K562 (cell line): ENCODE results near the gene LRRK2. TPM values are rescaled to one million over a fixed set of nuclear protein-coding genes. Genes with fewer than 3 reads are reported as not detected.

Source experiments
- ATAC-seq: fragments of 200-7000 bp; cut with Tn5 transposase; 3 replicates; pipeline ENCODE4 v1.9.1; 2020; ENCODE audit warnings: moderate library complexity
- BruUV-seq: library from RNA; stranded (reverse); fragments of 400-500 nt; replicated peaks from 2 replicates; lab custom pipeline; 2021; lab: Mats Ljungman, UMichigan
- CTCF ChIA-PET: fragments of 300-600 bp; formaldehyde crosslinking; extraction: SDS; loops from one replicate; lab custom pipeline; 2021; ENCODE audit warnings: low intra/inter-chr PET ratio; lab: Yijun Ruan, JAX
- POLR2A ChIA-PET: fragments of 300-600, 350-650 bp; sonication (Branson Sonifier 250); formaldehyde crosslinking; extraction: SDS; loops from one replicate; lab custom pipeline; 2021; ENCODE audit warnings: antibody characterized with exemption, inconsistent platforms; lab: Yijun Ruan, JAX
- DNase-seq, 4 experiments: peaks; one replicate each; pipeline versions ENCODE4 v3.0.0 to v3.0.0-alpha.2; 2011 to 2018; ENCODE audit warnings: low spot score in 3 of 4, mixed read lengths in 3 of 4; ENCODE audit errors: extremely low read depth in 1 of 4
- FAIRE-seq: peaks from 2 replicates; lab custom pipeline; 2011; peaks lifted over from hg19 to GRCh38; lab: Jason Lieb, UNC
- H2AFZ ChIP-seq: 2 replicates; pipeline ENCODE4 v1.6.0; 2011; ENCODE audit warnings: low read depth, low read length, control low read depth, inconsistent platforms
- H3K27ac ChIP-seq: fragments of 200-600 bp; 3 replicates; pipeline ENCODE4 v1.8.0; 2011; ENCODE audit warnings: low read depth, mild to moderate bottlenecking, control low read depth, inconsistent platforms, low read length, moderate library complexity, mixed read lengths; ENCODE audit errors: extremely low read depth
- H3K27me3 ChIP-seq, 2 experiments: fragments of 300-600 bp in 1 of 2; 2 replicates in 1 of 2; 3 replicates in 1 of 2; pipeline versions ENCODE4 v1.6.0 to v1.8.0; 2011; ENCODE audit warnings: inconsistent platforms in 2 of 2, low read length in 2 of 2, mild to moderate bottlenecking in 1 of 2, mixed read lengths in 1 of 2, moderate library complexity in 1 of 2; ENCODE audit not compliant: control insufficient read depth in 2 of 2, insufficient read depth in 2 of 2
- H3K36me3 ChIP-seq: fragments of 300-600 bp; 3 replicates; pipeline ENCODE4 v1.8.0; 2011; ENCODE audit warnings: mild to moderate bottlenecking, low read length, inconsistent platforms; ENCODE audit not compliant: control insufficient read depth, insufficient read depth
- H3K4me1 ChIP-seq, 2 experiments: fragments of 200-600 bp in 1 of 2; replicated peaks in 1 of 2; 2 replicates in 1 of 2; 3 replicates in 1 of 2; pipeline versions ENCODE4 v1.5.1 to v1.8.0; 2011; ENCODE audit warnings: inconsistent platforms in 2 of 2, low read length in 2 of 2, mild to moderate bottlenecking in 1 of 2, mixed read lengths in 1 of 2, moderate library complexity in 1 of 2; ENCODE audit not compliant: control insufficient read depth in 2 of 2, insufficient read depth in 2 of 2
- H3K4me2 ChIP-seq: 2 replicates; pipeline ENCODE4 v1.6.1; 2011; ENCODE audit warnings: low read length, control low read depth, inconsistent platforms, mixed read lengths; ENCODE audit not compliant: insufficient read depth
- H3K4me3 ChIP-seq: fragments of 200-600 bp; sonication (generic), shearing (Covaris generic); 2 replicates; pipeline ENCODE4 v1.5.1; 2016; ENCODE audit warnings: control low read depth, inconsistent platforms
- H3K79me2 ChIP-seq: fragments of 200-600 bp; 3 replicates; pipeline ENCODE4 v1.8.0; 2011; ENCODE audit warnings: low read length, inconsistent platforms; ENCODE audit not compliant: control insufficient read depth, insufficient read depth
- H3K9ac ChIP-seq, 2 experiments: 2 replicates each; pipeline versions ENCODE4 v1.6.0 to v1.6.1; 2011; ENCODE audit warnings: low read depth in 2 of 2, low read length in 2 of 2, control low read depth in 1 of 2, inconsistent platforms in 1 of 2, mild to moderate bottlenecking in 1 of 2, mixed read lengths in 1 of 2; ENCODE audit not compliant: insufficient read depth in 1 of 2
- H3K9me1 ChIP-seq: one replicate; pipeline ENCODE4 v1.6.0; 2011; ENCODE audit warnings: inconsistent platforms, mild to moderate bottlenecking, low read length, moderate library complexity; ENCODE audit not compliant: control insufficient read depth, insufficient read depth
- H3K9me3 ChIP-seq: replicated peaks from 2 replicates; pipeline ENCODE4 v1.5.1; 2011; ENCODE audit warnings: low read depth, low read length, inconsistent platforms; ENCODE audit not compliant: control insufficient read depth, insufficient read depth
- H4K20me1 ChIP-seq: replicated peaks from 2 replicates; pipeline ENCODE4 v1.6.1; 2011; ENCODE audit warnings: low read length, inconsistent platforms, mixed read lengths; ENCODE audit not compliant: control insufficient read depth, insufficient read depth
- BACH1 ChIP-seq: fragments of 200-800 bp; sonication (Bioruptor generic); IDR thresholded peaks from 2 replicates; pipeline ENCODE4 v1.6.1; 2016; ENCODE audit warnings: missing genetic modification characterization, missing compliant biosample characterization
- HES1 ChIP-seq: fragments of 450-650 bp; IDR thresholded peaks from 2 replicates; pipeline ENCODE4 v1.6.1; 2016; ENCODE audit warnings: low read depth, mild to moderate bottlenecking, moderate library complexity
- NELFE ChIP-seq: IDR thresholded peaks from 2 replicates; pipeline ENCODE4 v1.6.1; 2011; ENCODE audit warnings: mild to moderate bottlenecking; ENCODE audit not compliant: insufficient read depth, insufficient read length
- NFE2L1 ChIP-seq: fragments of 450-650 bp; IDR thresholded peaks from 2 replicates; pipeline ENCODE4 v1.6.1; 2016; ENCODE audit warnings: missing genetic modification characterization, low read depth, mild to moderate bottlenecking, missing compliant biosample characterization, moderate library complexity, borderline replicate concordance
- OTX1 ChIP-seq: fragments of 450-650 bp; formaldehyde crosslinking; IDR thresholded peaks from 2 replicates; pipeline ENCODE4 v1.4.0; 2022; ENCODE audit warnings: mild to moderate bottlenecking
- PRMT5 ChIP-seq: sonication (generic); formaldehyde crosslinking; IDR thresholded peaks from 2 replicates; pipeline ENCODE4 v1.5.0; 2020; ENCODE audit warnings: missing genetic modification reagents
- RBM39 ChIP-seq: fragments of 200-400 bp; formaldehyde crosslinking; optimal IDR thresholded peaks from 2 replicates; pipeline ENCODE3; 2018; ENCODE audit warnings: low read depth, low read length
- TFAP4 ChIP-seq: sonication (generic); formaldehyde crosslinking; IDR thresholded peaks from 2 replicates; pipeline ENCODE4 v1.8.0; 2022; ENCODE audit warnings: missing genetic modification reagents, mild to moderate bottlenecking, moderate library complexity, borderline replicate concordance
- TRIM24 ChIP-seq, 2 experiments: fragments of 450-650 bp; IDR thresholded peaks; 2 replicates each; pipeline ENCODE4 v1.6.1; 2016
- TRIM25 ChIP-seq: fragments of 450-650 bp; IDR thresholded peaks from 2 replicates; pipeline ENCODE4 v1.7.0; 2016; ENCODE audit warnings: borderline replicate concordance
- UBTF ChIP-seq, 2 experiments: IDR thresholded peaks; 2 replicates each; pipeline ENCODE4 v1.6.1; 2012; ENCODE audit warnings: improper control_type of control experiment in 2 of 2, low read depth in 2 of 2, low read length in 2 of 2, borderline replicate concordance in 1 of 2
- ZBTB1 ChIP-seq: sonication (generic); formaldehyde crosslinking; IDR thresholded peaks from 2 replicates; pipeline ENCODE4 v1.8.1; 2023; ENCODE audit warnings: missing genetic modification reagents, low read depth, mild to moderate bottlenecking, borderline replicate concordance
- ZNF699 ChIP-seq: fragments of 250-450 bp; sonication (Bioruptor Pico); IDR thresholded peaks from 2 replicates; pipeline ENCODE4 v1.8.0; 2021; ENCODE audit warnings: mild to moderate bottlenecking, moderate library complexity; ENCODE audit not compliant: insufficient replicate concordance
- ZSCAN29 ChIP-seq: fragments of 450-650 bp; IDR thresholded peaks from 2 replicates; pipeline ENCODE4 v1.6.1; 2017
- WGBS: fragments of 100-300 bp; shearing (Covaris generic); methylation state at CpG from one replicate; pipeline ENCODE4 v1.1.6; 2016; ENCODE audit warnings: low coverage, mixed read lengths; ENCODE audit not compliant: insufficient coverage; ENCODE audit errors: missing lambda C conversion rate; 5-methylcytosine and 5-hydroxymethylcytosine counted together
- in situ Hi-C: fragments of 300-500 bp; cut with MboI; formaldehyde crosslinking; loops from 4 replicates; pipeline ENCODE4 v1.15.0; 2018; ENCODE audit warnings: inconsistent platforms, mixed read lengths
- intact Hi-C: fragments of 100-400 bp; cut with micrococcal nuclease; formaldehyde crosslinking; loops from 2 replicates; pipeline ENCODE4 v1.14.2; 2022
- polyA plus RNA-seq, 8 experiments: library from polyadenylated mRNA; depleted of rRNA in 4 of 8; stranded (reverse) in 5 of 8; unstranded in 3 of 8; fragments of >200 nt; fragmentation: Nextera tagmentation in 2 of 8; fragmentation: Illumina TruSeq in 1 of 8; extraction: Ambion mirVana in 2 of 8; extraction: Trizol in 1 of 8; gene quantifications; 2 replicates each; pipeline versions ENCODE4 v1.2.1 to v1.2.3, GENCODE V29; 2011 to 2014; ENCODE audit warnings: inconsistent platforms in 1 of 8, missing spikeins in 1 of 8
- total RNA-seq, 7 experiments: library from RNA; depleted of rRNA in 6 of 7; stranded (reverse); fragments of >200 nt in 6 of 7; fragmentation: Illumina TruSeq in 2 of 7; extraction: Trizol in 2 of 7; gene quantifications; 2 replicates each; pipeline versions ENCODE4 v1.2.1 to v1.2.3, GENCODE V29; 2011 to 2021; ENCODE audit warnings: low replicate concordance in 1 of 7

Gene LRRK2
- total and polyA plus RNA-seq, 9 of the 15 experiments (the other 6 are each of a cell fraction or from before 2014, with no cell fraction given) = 0.03 to 0.89 (median 0.31) TPM

GRCh38 chr12:40219760-40220159, 5.0 kb upstream of the LRRK2 start (continued):
- TF ChIP-seq TRIM25 (no peak), TRIM24 (IDR thresholded peaks at IDR 0.05) (no peak), OTX1 (CRISPR knock-in tag) (no peak), HES1 (no peak), NFE2L1 (tag) (no peak), NELFE (no peak), TFAP4 (CRISPR knock-in tag) (no peak), ZSCAN29 (no peak)

- CTCF ChIA-PET = no interaction called here
- no TSS peak for BruUV-seq
- intact Hi-C loops (no loop called here), in situ Hi-C loops (no loop called here)
- Histone ChIP-seq H2AFZ (no peak overlapping the region), H3K27me3 (no peaks in the 10 kb centered on the region), H3K4me2 (no peak overlapping the region), H3K36me3 (no peaks in the 10 kb centered on the region), H3K79me2 (no peaks in the 10 kb centered on the region), H3K4me3 (no peak overlapping the region), H3K9me3 (no peaks in the 10 kb centered on the region), H4K20me1 (no peaks in the 10 kb centered on the region), H3K9ac (no peak overlapping the region), H3K27ac (no peak overlapping the region), H3K9me1 (no peaks in the 10 kb centered on the region), H3K4me1 (peaks cover 0 to 8% of the 10 kb centered on the region in 2 experiments; a peak in 1 of 5 replicates)
- ATAC-seq (no peak), FAIRE-seq (no peak), DNase-seq (no peak)
- POLR2A ChIA-PET = no interaction called here
- TF ChIP-seq ZNF699 (CRISPR knock-in tag) (no peak), ZBTB1 (CRISPR knock-in tag) (no peak), RBM39 (no peak), PRMT5 (CRISPR knock-in tag) (no peak), UBTF (IDR thresholded peaks at IDR 0.05; ENCODE audit: borderline replicate concordance in 1 of 2, low read depth in 2 of 2, low read length in 2 of 2) (no peak), BACH1 (tag) (no peak)
- WGBS = 18% methylated on average over 2 of the region's 2 CpGs
These were observed 2.5 kb upstream of the LRRK2 start for GRCh38 chr12:40222247-40222646.
